H9 (cell line): ENCODE results near the gene CDH4. TPM values are rescaled to one million over a fixed set of nuclear protein-coding genes. Genes with fewer than 3 reads are reported as not detected.

ENCODE experiments used
- DNase-seq: peaks from one replicate; pipeline ENCODE4 v3.0.0-alpha.2; 2017
- H2AFZ ChIP-seq: one replicate; pipeline ENCODE4 v1.6.1; 2013; ENCODE audit warnings: mild to moderate bottlenecking, low read length, control low read depth, moderate library complexity
- H2AK5ac ChIP-seq: 2 replicates; pipeline ENCODE4 v1.6.1; 2013; ENCODE audit warnings: low read length, control low read depth, mixed read lengths; ENCODE audit not compliant: insufficient read length
- H2BK120ac ChIP-seq: one replicate; pipeline ENCODE4 v1.6.1; 2013; ENCODE audit warnings: low read depth, mild to moderate bottlenecking, low read length, control low read depth, inconsistent platforms; ENCODE audit not compliant: poor library complexity, severe bottlenecking
- H2BK12ac ChIP-seq: 2 replicates; pipeline ENCODE4 v1.6.1; 2013; ENCODE audit warnings: low read length, control low read depth, mixed read lengths, low read depth; ENCODE audit not compliant: insufficient read length
- H2BK15ac ChIP-seq: 2 replicates; pipeline ENCODE4 v1.6.1; 2013; ENCODE audit warnings: low read depth, low read length, control low read depth
- H2BK20ac ChIP-seq: one replicate; pipeline ENCODE4 v1.6.1; 2013; ENCODE audit warnings: low read depth, mild to moderate bottlenecking, low read length, control low read depth, inconsistent platforms; ENCODE audit not compliant: poor library complexity, severe bottlenecking
- H2BK5ac ChIP-seq: 2 replicates; pipeline ENCODE4 v1.6.1; 2013; ENCODE audit warnings: low read length, control low read depth, mixed read lengths; ENCODE audit not compliant: insufficient read length
- H3K14ac ChIP-seq: 2 replicates; pipeline ENCODE4 v1.6.1; 2013; ENCODE audit warnings: low read length, control low read depth; ENCODE audit not compliant: insufficient read depth
- H3K18ac ChIP-seq: 2 replicates; pipeline ENCODE4 v1.6.1; 2013; ENCODE audit warnings: low read depth, mild to moderate bottlenecking, mixed read lengths, low read length, control low read depth; ENCODE audit not compliant: insufficient read length
- H3K23ac ChIP-seq: 2 replicates; pipeline ENCODE4 v1.6.1; 2013; ENCODE audit warnings: low read length, control low read depth, mixed read lengths, low read depth; ENCODE audit not compliant: insufficient read length
- H3K23me2 ChIP-seq: 2 replicates; pipeline ENCODE4 v1.6.1; 2013; ENCODE audit warnings: low read depth, mild to moderate bottlenecking, mixed read lengths, low read length, control low read depth; ENCODE audit not compliant: insufficient read length, poor library complexity, severe bottlenecking
- H3K27ac ChIP-seq: 2 replicates; pipeline ENCODE4 v1.5.1; 2013; ENCODE audit warnings: low read length, control low read depth, mixed read lengths, low read depth; ENCODE audit not compliant: insufficient read length
- H3K27me3 ChIP-seq: 2 replicates; pipeline ENCODE4 v1.6.1; 2013; ENCODE audit warnings: low read length, control low read depth, inconsistent platforms; ENCODE audit not compliant: insufficient read depth
- H3K4ac ChIP-seq: 2 replicates; pipeline ENCODE4 v1.6.1; 2013; ENCODE audit warnings: low read depth, mild to moderate bottlenecking, control low read depth, inconsistent platforms, low read length, moderate library complexity
- H3K4me1 ChIP-seq: 2 replicates; pipeline ENCODE4 v1.6.1; 2013; ENCODE audit warnings: low read length, control low read depth, inconsistent platforms; ENCODE audit not compliant: insufficient read depth
- H3K4me2 ChIP-seq: 2 replicates; pipeline ENCODE4 v1.6.1; 2013; ENCODE audit warnings: low read length, control low read depth, mixed read lengths; ENCODE audit not compliant: insufficient read length, insufficient read depth
- H3K56ac ChIP-seq: 2 replicates; pipeline ENCODE4 v1.6.1; 2013; ENCODE audit warnings: low read depth, mild to moderate bottlenecking, mixed read lengths, low read length, control low read depth; ENCODE audit not compliant: insufficient read length
- H3K79me1 ChIP-seq: 2 replicates; pipeline ENCODE4 v1.6.1; 2013; ENCODE audit warnings: low read depth, mild to moderate bottlenecking, moderate library complexity, low read length, control low read depth, inconsistent platforms; ENCODE audit not compliant: insufficient read depth, poor library complexity, severe bottlenecking
- H3K79me2 ChIP-seq: 2 replicates; pipeline ENCODE4 v1.6.1; 2013; ENCODE audit warnings: low read length, control low read depth, inconsistent platforms; ENCODE audit not compliant: insufficient read depth
- H3K9ac ChIP-seq: 2 replicates; pipeline ENCODE4 v1.6.1; 2013; ENCODE audit warnings: low read length, control low read depth, mixed read lengths; ENCODE audit not compliant: insufficient read length; ENCODE audit errors: extremely low read depth
- H3K9me3 ChIP-seq: one replicate; pipeline ENCODE4 v1.6.1; 2013; ENCODE audit warnings: low read depth, low read length, inconsistent platforms; ENCODE audit not compliant: control insufficient read depth
- H3T11ph ChIP-seq: one replicate; pipeline ENCODE4 v1.6.1; 2013; ENCODE audit warnings: mild to moderate bottlenecking, low read length, control low read depth, inconsistent platforms
- H4K20me1 ChIP-seq: one replicate; pipeline ENCODE4 v1.6.1; 2013; ENCODE audit not compliant: control insufficient read depth, insufficient read length, insufficient read depth
- H4K5ac ChIP-seq: 2 replicates; pipeline ENCODE4 v1.6.1; 2013; ENCODE audit warnings: low read depth, mild to moderate bottlenecking, mixed read lengths, low read length, control low read depth; ENCODE audit not compliant: insufficient read length
- H4K8ac ChIP-seq: replicated peaks from 2 replicates; pipeline ENCODE4 v1.6.1; 2013; ENCODE audit warnings: low read length, control low read depth, mixed read lengths, low read depth; ENCODE audit not compliant: insufficient read length
- H4K91ac ChIP-seq: 2 replicates; pipeline ENCODE4 v1.6.1; 2013; ENCODE audit warnings: low read depth, mild to moderate bottlenecking, moderate library complexity, mixed read lengths, low read length, control low read depth; ENCODE audit not compliant: insufficient read length
- H3K27ac Mint-ChIP-seq, 3 experiments: 2 replicates in 2 of 3; 3 replicates in 1 of 3; pipeline ENCODE4 v1.8.0; 2020 to 2021; ENCODE audit warnings: mixed read lengths in 3 of 3, mild to moderate bottlenecking in 1 of 3, moderate library complexity in 1 of 3
- H3K27me3 Mint-ChIP-seq: 2 replicates; pipeline ENCODE4 v1.8.0; 2021; ENCODE audit warnings: low read depth, mild to moderate bottlenecking, moderate library complexity, mixed read lengths
- H3K36me3 Mint-ChIP-seq, 3 experiments: 2 replicates in 2 of 3; 3 replicates in 1 of 3; pipeline ENCODE4 v1.8.0; 2020 to 2021; ENCODE audit warnings: low read depth in 3 of 3, mixed read lengths in 3 of 3; ENCODE audit not compliant: insufficient read depth in 1 of 3
- H3K4me1 Mint-ChIP-seq, 2 experiments: 2 replicates each; pipeline ENCODE4 v1.8.0; 2020; ENCODE audit warnings: mixed read lengths in 2 of 2
- H3K4me3 Mint-ChIP-seq, 2 experiments: 2 replicates in 1 of 2; 3 replicates in 1 of 2; pipeline ENCODE4 v1.8.0; 2020 to 2021; ENCODE audit warnings: mild to moderate bottlenecking in 2 of 2, mixed read lengths in 2 of 2, moderate library complexity in 1 of 2
- H3K9me3 Mint-ChIP-seq, 2 experiments: 2 replicates in 1 of 2; 3 replicates in 1 of 2; pipeline ENCODE4 v1.8.0; 2020; ENCODE audit warnings: mild to moderate bottlenecking in 2 of 2, mixed read lengths in 2 of 2, moderate library complexity in 1 of 2
- WGBS: extraction: QIAGEN DNeasy Blood & Tissue Kit; methylation state at CpG from one replicate; pipeline ENCODE4 v1.1.7; 2013; ENCODE audit warnings: missing lambda C conversion rate, low lambda C conversion rate, mixed read lengths; ENCODE audit not compliant: insufficient read length; ENCODE audit errors: extremely low coverage; 5-methylcytosine and 5-hydroxymethylcytosine counted together
- total RNA-seq: library from RNA; stranded (reverse); gene quantifications from 2 replicates; pipeline ENCODE4 v1.2.1, GENCODE V29; 2021
- TF ChIP-seq, protein P1 (sequence below): fragments of 200-600 bp; sonication (generic); conservative IDR thresholded peaks from 3 replicates; pipeline ENCODE4 v1.8.0; 2021; ENCODE audit warnings: antibody characterized with exemption, mild to moderate bottlenecking

Gene CDH4
- total RNA-seq, 1 experiment from 2014 or later: 3.0 TPM

DNA sequence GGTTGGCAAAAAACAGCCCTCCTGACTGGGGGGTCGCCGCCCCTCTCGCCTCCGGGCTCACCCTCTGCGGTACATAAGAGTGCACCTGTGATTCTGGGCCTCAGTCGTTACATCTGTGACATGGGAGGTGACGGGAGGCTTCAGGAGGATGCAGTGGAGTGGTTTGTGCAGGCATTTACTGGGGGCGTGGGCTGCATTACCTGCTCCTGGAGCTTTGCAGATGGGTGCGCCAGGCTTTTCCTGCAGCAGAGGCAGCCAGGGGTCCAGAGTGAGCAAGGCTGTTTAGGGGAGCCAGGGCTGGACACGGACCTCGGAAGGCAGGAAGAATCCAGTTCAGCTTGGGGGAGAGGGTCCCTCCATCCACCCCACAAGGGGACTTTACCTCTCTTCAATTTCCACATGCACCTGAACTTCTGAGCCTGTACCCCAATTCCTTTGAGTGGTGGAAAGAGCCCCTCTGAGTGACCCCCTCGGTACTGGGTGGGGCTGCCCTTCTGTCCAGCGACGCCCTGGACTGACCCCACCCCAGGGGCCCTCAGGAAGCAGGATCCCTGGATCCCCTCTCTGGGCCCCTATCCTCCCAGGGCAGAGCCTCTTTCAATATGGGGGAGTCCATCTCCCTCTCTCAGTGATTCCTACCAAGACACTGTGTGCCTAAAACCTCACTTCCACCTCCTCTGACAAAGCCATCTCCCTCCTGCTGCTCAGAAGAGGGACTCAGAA, 679.6 kb downstream of the CDH4 start:
- no peak overlapping the region for H3K27ac ChIP-seq
- H3K9me3 ChIP-seq: no peaks in the 10 kb centered on the region
- H4K20me1 ChIP-seq: no peaks in the 10 kb centered on the region
- no peak overlapping the region for H2BK15ac ChIP-seq
- no peak overlapping the region for H3K9ac ChIP-seq
- no CpG with 5 or more reads among the region's 14 CpGs for WGBS
- no peak overlapping the region for H3T11ph ChIP-seq
- H3K18ac ChIP-seq: no peak overlapping the region
- peaks cover 12 to 22% of the 10 kb centered on the region in 2 experiments for H3K4me1 Mint-ChIP-seq
- no peak overlapping the region for H3K4me2 ChIP-seq
- H4K5ac ChIP-seq: no peak overlapping the region
- H2BK120ac ChIP-seq: no peak overlapping the region
- no peaks in the 10 kb centered on the region; the same call in none of the 2 replicates for H3K27me3 Mint-ChIP-seq
- 0 out of 5 replicates have a peak, but pooled peaks cover 0 to 2% of the 10 kb centered on the region in 2 experiments for H3K9me3 Mint-ChIP-seq
- TF ChIP-seq, protein P1, sequence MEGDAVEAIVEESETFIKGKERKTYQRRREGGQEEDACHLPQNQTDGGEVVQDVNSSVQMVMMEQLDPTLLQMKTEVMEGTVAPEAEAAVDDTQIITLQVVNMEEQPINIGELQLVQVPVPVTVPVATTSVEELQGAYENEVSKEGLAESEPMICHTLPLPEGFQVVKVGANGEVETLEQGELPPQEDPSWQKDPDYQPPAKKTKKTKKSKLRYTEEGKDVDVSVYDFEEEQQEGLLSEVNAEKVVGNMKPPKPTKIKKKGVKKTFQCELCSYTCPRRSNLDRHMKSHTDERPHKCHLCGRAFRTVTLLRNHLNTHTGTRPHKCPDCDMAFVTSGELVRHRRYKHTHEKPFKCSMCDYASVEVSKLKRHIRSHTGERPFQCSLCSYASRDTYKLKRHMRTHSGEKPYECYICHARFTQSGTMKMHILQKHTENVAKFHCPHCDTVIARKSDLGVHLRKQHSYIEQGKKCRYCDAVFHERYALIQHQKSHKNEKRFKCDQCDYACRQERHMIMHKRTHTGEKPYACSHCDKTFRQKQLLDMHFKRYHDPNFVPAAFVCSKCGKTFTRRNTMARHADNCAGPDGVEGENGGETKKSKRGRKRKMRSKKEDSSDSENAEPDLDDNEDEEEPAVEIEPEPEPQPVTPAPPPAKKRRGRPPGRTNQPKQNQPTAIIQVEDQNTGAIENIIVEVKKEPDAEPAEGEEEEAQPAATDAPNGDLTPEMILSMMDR: no peak
- no peak overlapping the region for H4K8ac ChIP-seq
- H2BK12ac ChIP-seq: no peak overlapping the region
- no peaks in the 10 kb centered on the region for H3K27me3 ChIP-seq
- H2BK5ac ChIP-seq: no peak overlapping the region
- no peak overlapping the region for H3K4ac ChIP-seq
- H3K27ac Mint-ChIP-seq: peak overlapping the region in 2 of 3 experiments; percentile 62 to 83; a peak in 3 of 7 replicates
- no peak overlapping the region for H2AFZ ChIP-seq
- H3K14ac ChIP-seq: 0 out of 2 replicates have a peak overlapping the region, but pooled peaks have one; percentile 13
- H3K4me1 ChIP-seq: no peaks in the 10 kb centered on the region
- H2AK5ac ChIP-seq: no peak overlapping the region
- H2BK20ac ChIP-seq: no peak overlapping the region
- no peak overlapping the region for H3K23ac ChIP-seq
- no peak overlapping the region for H3K4me3 Mint-ChIP-seq
- no peaks in the 10 kb centered on the region for H3K23me2 ChIP-seq
- H3K79me1 ChIP-seq: no peaks in the 10 kb centered on the region
- peaks cover 0 to 7% (median 2%) of the 10 kb centered on the region in 3 experiments; a peak in 3 of 7 replicates for H3K36me3 Mint-ChIP-seq
- H3K79me2 ChIP-seq: no peaks in the 10 kb centered on the region
- H4K91ac ChIP-seq: no peak overlapping the region
- no peak overlapping the region for H3K56ac ChIP-seq
- DNase-seq: no peak
